ENCODE data around the gene GAD1.

The GAD1 gene

DNA sequence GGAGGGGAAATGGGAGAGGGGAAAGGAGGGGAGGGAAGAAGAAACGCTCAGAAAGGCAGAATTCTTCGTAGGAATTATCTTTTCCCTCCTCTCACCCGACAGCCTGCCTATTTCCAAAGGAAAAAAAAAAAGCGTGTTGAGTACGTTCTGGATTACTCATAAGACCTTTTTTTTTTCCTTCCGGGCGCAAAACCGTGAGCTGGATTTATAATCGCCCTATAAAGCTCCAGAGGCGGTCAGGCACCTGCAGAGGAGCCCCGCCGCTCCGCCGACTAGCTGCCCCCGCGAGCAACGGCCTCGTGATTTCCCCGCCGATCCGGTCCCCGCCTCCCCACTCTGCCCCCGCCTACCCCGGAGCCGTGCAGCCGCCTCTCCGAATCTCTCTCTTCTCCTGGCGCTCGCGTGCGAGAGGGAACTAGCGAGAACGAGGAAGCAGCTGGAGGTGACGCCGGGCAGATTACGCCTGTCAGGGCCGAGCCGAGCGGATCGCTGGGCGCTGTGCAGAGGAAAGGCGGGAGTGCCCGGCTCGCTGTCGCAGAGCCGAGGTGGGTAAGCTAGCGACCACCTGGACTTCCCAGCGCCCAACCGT is at the start of gene GAD1:
Gene GAD1, plus strand, starts transcription at position 384 of the 589 bp plus-strand sequence. CDS start 1,705 bp downstream, outside the sequence.
- peak; percentile 85 for DNase-seq (ENCODE audit: low spot score)

DNA sequence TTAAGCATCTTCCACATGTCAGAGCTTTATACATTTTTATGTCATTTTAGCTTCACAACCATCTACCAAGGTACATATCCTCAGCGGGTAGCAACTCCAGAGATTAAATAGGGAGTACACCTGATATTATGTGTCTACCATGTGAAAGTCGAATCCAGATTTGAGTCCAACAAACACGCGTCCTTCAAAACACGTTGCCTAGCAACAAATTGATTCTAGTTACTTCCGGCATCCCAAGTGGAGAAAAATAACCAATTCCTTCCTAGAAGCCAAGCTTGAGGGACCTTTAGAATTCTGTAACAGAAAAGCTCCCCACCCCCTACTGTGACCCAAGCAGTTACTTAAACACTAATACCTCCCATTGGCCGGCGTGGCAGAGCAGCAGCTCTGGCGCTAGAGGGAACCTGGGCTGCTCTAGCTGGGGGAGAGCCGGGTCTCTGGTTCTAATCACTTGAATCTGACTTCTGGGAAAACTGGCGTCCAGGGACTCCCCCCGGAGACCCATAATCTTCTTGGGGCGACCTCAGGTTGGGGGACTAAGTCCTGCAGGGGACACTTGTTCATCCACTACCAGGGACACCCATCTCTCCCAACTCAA is 46.6 kb upstream of the GAD1 start, which contains the start of gene ERICH2:
Gene ERICH2, plus strand, starts transcription at position 371 of the 598 bp plus-strand sequence. CDS start 304 bp downstream, outside the sequence.
- peak; percentile 67 for DNase-seq (ENCODE audit: low spot score)

DNA sequence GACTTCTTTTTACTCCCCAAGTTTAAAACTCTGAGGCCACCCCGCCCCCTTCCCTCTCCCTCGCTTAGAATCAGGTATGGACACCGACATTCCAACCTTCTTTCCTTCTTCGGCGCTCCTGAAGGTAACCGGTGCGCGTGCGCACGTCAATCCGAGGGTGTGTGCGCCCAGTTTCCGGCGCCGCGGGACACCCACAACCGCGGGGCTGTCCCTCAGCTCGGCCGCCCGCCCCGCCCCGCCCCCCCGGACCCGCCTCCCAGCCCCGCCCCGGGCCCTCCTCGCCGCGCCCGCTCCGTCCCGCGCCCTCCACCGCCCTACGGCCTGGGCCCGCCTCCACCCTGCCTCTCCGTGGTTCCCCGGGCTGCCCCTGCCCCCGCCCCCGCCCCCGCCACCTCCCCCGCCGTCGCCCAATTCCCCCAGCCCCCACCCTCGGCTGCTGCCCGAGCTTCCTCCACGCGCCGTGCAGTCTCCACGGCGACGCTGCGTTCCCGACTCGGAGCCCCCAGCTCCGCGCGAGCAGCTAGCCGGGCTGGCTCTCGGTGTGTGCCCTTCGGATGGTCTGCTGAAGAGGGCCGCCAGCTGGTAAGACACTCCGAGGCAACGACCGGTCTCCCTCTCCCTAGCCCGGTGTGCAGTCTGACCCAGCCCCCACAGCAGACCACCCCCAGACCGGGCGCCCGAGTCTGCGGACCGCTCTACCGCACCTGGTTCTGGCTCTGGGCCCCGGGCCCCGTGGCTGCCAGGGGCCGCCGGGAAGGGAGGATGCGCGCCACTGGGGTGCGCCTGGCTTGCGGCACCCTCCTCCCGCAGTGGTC is 45.9 kb upstream of the GAD1 start:
- DNase-seq (ENCODE audit: low spot score): peak; percentile 94

DNA sequence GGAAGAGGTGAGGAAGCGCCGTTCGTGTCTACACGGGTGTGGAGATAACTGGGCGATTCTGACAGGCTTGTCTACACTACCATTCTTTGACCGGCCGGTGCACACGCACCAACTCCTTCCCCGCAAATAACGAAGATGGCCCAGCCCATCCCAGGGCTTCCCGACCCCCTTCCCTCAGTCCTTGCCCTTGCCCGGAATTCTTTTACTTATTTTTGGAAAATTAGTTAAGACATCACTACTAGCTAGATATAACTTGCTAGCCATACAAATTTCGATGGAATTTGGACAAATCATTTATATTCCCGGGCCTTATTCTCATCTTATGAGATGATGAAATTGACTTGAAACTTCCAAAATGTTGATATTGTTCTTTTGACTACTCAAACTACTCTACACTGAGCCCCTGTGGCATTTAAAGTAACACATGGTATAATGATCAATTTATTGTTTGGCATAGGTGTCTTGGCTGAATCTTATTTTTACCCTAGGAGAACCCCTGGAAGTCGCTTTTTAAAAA is 45.2 kb upstream of the GAD1 start:
- peak; percentile 5 for DNase-seq (ENCODE audit: low spot score)

DNA sequence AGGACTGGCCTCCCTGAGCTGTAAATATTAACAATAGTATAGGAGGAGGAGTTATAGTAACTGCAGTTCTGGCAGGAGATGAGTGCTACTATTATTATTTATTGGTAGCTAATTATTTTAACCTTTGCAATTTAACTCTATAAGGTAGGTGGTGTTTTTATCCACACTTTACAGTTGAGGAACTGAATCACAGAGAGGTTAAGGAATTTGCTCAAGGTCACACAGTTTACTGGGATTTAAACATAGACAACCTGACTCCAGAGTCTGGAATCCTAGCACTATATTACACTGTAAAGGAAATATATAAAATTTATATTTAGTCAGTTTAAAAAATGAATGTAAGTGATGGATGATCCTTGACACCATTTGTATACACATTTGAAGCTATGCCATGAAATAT is 44.4 kb upstream of the GAD1 start:
- DNase-seq (ENCODE audit: low spot score): no peak

DNA sequence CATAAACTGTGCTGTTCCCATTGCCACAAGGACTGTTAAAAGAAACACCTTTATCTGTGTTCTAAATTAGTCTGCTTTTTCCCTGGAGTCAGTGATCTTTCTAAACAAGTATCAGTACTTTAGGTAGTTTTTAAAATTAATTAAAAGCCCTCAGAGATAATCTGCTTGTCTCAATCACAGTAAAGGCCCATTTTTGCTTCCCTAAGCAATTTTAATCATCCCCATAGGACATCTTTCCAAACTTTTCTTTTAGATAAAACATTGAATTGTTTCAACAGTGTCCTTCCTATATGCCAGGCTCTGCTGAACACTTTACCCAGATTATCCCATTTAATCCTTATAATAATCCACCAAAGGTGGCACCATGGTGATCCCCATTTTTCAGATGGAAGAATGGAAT is 42.6 kb upstream of the GAD1 start:
- DNase-seq (ENCODE audit: low spot score): no peak

DNA sequence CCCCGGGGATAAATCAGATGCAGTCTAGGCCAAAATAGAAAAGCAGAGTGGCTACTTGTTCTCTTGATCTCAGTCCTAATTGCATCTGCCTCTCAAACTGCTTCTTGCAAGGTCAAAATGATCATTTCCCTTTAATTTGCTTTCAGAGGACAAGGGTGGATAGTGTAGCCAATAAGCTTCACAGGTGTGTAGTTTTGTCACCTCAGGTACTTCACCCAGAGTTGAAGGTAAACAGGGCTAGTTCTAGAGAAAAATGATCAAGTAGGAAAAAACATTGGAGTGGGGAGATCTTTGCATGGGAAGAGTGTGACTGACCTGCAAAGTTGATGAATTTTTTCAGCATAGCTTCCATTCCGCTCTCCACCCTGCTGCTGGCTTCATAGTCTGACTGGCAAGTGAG is 37.8 kb upstream of the GAD1 start:
- DNase-seq (ENCODE audit: low spot score): no peak

DNA sequence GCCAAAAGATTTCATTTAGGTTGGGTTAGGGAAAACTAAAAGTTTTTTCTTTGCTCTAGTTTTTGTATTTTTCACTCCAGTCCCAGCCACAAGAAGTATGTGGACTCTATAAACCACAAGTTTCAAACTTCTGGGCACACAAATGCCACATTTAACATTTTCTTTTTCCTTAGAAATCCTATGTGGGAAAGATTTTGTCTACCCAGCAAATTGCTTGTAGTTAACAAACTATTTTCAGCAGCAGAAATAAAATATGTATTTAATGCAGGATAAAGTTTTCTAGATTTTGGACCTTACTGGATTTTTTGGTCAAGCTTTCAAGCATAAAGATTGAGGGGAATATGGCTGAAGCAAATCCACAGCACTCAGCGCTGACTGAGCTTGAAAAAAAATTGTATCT is 37.4 kb upstream of the GAD1 start:
- DNase-seq (ENCODE audit: low spot score): no peak

DNA sequence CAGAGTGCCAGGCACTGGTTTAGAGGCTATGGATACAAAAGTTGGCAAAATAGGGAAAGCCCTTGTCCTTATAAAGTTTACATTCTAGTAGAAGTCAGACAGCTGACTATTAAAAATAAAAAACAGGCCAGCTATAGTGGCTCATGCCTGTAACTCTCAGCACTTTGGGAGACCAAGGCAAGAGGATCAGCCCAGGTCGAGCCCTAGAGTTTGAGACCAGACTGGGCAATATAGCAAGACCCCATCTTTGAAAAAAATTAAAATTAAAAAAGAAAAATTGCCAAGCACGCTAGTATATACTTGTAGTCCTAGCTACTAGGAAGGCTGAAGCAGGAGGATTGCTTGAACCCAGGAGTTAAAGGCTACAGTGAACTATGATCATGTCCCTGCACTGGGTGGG is 34.0 kb upstream of the GAD1 start:
- no peak for DNase-seq (ENCODE audit: low spot score)

DNA sequence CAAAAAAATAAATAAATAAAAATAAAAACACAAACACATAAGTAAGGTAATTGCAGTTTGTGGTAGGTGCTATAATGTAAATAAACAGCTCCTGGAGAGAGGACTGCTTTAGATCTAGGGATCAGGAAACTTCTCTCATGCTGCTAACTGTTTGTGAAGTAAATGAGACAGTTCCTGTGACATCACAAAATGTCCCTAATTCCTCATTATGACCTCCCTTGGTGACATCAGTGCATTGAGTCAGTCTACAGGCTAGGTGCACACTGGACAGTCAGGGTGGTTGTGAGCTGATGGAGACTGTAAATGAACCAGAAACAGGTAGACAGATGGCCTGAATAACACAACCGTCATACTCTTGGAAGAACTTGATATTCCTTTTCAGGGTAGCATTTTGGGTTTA is 33.1 kb upstream of the GAD1 start:
- DNase-seq (ENCODE audit: low spot score): no peak

DNA sequence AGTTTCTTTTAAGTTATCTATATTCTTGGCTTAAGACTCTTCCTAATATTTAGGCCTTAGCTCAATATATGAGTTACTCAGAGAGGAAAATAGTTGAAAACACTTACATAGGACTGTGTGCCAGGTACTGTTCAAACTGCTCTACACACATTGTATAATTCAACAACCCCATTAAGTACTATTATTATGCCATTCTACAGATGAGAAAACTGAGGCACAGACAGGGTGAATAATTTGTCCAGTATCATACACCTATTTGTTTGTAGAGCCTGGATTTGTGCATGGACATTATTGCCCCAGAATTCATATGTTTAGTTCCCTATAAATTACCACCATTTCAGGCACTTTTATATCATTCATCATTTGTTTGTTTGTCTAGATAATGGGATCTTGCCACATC is 17.7 kb upstream of the GAD1 start:
- no peak for DNase-seq (ENCODE audit: low spot score)

DNA sequence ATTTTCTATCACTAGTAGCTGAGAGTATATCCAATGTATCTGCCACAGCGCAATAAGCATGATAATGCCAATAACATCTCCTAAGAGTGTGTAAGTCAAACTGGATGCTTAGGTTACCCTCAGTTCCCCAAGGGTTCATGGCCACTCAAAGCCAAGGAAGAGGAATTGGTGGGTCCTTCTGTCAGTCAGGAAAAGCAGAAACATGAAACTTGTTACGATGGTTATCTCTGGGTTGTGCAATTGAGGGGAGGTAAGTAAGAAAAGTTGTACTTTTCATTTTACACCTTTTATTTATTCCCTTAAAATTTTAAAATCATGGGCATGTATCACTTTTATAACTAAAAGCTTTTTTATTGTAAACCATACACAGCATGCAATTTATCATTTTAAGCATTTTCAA is 10.1 kb upstream of the GAD1 start:
- DNase-seq (ENCODE audit: low spot score): no peak

DNA sequence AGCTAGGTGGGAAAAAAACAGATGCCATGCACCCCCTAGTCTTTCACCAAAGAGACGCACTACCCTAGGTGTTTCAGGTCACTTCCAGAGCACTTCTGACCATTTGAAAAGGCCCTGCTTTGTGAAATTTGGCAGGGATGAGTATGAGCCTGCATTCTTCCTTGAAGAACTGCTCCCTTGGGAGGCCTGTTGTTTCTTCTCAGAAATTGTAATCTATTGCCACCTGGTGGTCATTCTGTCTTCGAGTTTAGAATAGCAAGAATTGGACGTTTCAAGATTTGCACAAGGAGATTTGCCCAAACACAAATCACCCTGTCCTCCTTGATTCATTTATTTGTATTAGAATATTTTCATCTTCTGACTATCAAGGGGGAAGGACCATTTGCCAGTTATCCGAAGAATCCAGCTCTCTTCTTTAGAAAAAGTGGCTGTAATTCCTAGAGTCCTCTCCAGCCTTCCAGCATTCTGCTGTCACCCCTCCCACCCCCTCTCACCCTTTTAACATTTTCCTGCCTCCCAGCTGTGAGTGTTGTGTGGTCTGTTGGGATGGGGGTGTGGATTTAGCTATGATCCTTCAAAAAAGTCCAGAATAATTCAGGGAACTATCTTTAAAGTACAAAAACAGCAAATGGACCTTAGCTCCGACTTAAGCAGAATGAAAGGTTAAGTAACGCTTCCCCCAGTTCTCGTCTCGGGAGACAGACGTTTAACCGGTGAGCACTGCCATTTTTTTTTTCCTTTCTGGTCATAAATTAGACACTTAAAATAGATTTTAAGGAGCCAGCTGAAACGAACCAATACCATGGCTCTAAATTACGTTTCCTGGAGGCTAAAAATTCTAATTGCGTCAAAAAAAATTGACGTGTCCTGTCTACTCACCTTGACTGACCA is 3.7 kb upstream of the GAD1 start:
- DNase-seq (ENCODE audit: low spot score): peak; percentile 77

DNA sequence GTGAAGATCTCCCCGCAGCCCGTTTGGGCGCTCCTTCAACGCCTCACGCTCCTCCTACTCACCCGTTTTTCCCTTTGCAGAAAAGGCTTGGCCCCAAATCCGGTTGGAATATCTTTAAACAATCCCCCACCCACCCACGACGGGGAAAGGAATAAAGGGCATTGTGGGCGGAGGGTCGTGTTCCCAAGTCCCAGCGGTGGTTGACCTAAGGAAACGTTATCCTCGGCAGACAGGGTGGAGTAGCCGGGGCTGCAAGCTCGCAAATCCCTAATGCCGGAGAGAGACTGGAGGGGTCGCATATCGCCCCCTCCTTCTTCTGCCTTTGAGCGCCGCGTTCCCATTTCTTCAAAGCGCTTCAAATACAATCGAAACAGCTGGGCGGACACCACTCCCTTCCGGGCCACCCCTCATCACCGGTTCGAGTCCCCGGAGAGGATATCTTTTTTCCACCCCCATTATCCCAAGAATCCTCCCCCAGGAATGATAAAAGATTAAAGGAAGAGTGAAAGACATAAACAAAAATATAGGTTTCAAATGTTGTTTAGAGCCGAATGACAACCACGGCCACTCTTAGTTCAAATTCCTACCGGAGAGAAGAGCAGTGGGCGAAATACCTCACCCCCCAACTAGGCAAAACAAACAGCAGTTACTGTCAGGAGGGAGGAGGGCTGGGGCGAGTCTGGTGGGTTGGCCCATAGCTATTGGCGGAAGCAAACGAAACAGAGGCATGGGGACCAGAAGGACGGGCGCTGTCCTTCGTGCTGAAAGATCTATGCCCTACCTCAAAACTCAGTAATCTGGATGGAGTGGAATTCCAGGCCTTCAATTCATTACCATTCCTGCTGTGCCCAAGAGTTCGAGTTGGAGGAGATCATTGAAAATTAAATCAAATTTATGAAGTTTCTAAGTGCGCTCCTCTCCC is 2.8 kb upstream of the GAD1 start:
- DNase-seq (ENCODE audit: low spot score): peak; percentile 70

DNA sequence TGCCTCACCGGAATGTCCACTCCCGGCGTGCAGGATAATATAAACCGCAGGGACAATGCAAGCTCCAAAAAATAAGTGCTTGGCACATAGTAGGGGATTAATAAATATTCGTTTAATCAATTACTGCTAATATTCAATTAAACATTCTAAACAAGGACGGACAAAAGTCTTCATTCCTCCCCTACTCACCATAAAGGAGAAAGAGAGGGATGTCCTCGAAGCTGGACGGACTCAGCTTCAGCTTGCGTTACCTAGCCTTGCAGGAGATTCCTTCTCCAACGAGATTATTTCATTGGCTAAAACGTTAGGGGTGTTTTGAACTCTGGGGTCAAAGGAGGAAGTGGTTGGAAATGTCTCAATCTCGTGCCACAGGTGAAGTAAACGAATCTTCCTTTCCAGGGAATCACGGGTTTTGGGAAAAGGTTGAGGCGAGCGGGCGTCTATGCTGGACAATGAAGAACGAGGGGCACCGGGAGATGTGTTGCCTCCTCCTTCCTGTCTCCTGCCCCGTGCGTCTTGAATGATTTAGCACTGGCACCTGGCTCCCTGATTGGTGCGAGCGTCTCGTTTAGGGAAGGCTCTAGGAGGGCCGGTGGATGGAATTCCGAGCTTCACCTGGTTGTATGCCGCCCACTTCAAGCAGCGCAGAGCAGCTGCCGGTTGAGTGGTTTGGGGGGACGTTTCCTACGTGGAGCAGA is 2.0 kb upstream of the GAD1 start:
- DNase-seq (ENCODE audit: low spot score): no peak

DNA sequence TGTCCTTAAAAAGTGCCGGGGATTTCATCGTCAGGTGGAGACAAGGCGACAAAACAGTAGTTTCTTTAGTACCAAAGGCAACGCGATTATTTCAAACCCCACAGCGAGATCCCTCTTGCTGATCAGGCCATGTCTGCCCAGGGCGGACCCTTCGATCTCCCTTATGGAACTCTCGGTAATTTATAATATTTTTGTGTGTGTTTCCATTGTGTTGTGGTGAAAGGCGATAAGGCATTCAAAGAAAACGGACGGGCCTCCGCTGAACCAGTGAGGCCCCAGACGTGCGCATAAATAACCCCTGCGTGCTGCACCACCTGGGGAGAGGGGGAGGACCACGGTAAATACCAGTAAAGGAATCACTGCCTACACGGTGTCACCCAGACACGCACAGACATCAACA is 1.4 kb upstream of the GAD1 start:
- no peak for DNase-seq (ENCODE audit: low spot score)

DNA sequence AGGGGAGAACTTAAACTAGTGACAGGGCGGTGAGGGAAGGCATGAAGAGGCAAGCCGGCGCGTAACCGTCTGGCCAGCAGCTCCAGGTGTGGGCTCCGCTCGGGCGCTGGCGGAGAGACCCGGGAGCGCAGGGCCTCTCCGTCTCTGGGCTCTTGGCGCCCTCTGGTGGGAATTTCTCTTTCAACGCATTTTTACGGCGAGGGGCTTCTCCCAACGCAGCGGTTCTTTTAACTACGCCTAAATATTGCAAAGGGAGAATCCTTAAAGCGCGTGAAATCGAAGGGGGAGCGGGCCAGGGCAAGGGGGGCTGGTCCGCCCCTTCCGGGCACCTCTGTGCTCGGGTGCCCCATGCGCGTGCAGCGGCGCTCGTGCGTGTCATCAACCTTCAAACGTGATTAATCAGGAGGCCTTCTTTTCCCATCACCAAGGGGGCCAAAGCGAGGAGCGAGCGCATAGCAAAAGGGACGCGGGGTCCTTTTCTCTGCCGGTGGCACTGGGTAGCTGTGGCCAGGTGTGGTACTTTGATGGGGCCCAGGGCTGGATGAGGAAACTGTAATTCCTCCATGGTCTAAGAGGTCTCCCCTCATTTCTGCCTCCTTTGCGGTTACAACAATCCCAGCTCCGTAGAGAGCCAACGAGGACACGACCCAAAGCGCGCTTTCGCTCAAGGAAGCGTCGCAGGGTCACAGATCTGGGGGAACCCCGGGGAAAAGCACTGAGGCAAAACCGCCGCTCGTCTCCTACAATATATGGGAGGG is 762 bp upstream of the GAD1 start:
- DNase-seq (ENCODE audit: low spot score): peak; percentile 78

DNA sequence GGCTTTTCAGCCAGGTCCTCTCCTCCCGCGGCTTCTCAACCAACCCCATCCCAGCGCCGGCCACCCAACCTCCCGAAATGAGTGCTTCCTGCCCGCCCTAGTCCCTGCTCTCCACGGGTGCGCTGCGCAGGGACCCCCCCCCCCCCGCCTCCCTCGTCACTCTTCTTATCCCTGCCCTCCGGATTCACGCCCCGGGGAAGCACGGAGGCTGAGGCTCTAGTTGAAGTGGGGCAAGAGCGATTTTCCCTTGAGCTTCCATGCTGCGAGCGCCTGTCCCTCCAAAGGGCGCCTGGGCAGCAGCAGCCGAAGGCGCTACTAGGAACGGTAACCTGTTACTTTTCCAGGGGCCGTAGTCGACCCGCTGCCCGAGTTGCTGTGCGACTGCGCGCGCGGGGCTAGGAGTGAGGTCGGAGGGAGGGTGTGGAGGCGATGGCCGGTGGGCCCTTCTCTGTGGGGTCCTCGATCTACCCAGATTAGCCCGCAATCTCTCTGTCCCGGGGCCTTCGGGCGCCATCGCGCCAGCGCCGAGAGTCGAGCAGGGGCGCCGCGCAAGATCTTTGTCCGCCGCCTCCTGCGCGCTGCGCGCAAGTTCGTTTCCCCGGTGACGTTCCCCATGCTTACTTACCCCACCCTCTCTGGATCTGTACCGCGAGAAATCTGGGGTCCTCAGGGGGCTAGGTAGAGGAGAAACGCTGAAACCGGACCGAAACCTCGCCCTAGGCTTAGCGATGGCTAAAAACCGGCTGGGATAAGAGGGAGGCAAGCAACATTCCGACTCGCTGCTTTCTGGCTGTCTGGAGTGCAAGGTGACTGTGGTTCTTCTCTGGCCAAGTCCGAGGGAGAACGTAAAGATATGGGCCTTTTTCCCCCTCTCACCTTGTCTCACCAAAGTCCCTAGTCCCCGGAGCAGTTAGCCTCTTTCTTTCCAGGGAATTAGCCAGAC is 677 bp downstream of the GAD1 start:
- peak; percentile 38 for DNase-seq (ENCODE audit: low spot score)
